MM.1S (cell line): ENCODE measurements around the gene CDPF1.

ENCODE experiments used
- DNase-seq: peaks from one replicate; pipeline ENCODE4 v3.0.0-alpha.2; 2015
- H2AFZ ChIP-seq: fragments of 300-600 bp; sonication (generic); 2 replicates; pipeline ENCODE4 v1.6.0; 2016; ENCODE audit warnings: antibody characterized with exemption, low read length
- H3F3A ChIP-seq: fragments of 300-600 bp; sonication (generic); 2 replicates; pipeline ENCODE4 v1.6.1; 2016; ENCODE audit warnings: mild to moderate bottlenecking, antibody characterized with exemption, low read length, moderate library complexity, mixed read lengths; ENCODE audit not compliant: insufficient read depth
- H3K27ac ChIP-seq: fragments of 300-600 bp; sonication (generic); 2 replicates; pipeline ENCODE4 v1.5.1; 2016; ENCODE audit warnings: mild to moderate bottlenecking, low read length
- H3K27me3 ChIP-seq: fragments of 300-600 bp; sonication (generic); replicated peaks from 2 replicates; pipeline ENCODE4 v1.6.0; 2016; ENCODE audit warnings: low read length; ENCODE audit not compliant: insufficient read depth
- H3K36me3 ChIP-seq: fragments of 300-600 bp; sonication (generic); replicated peaks from 2 replicates; pipeline ENCODE4 v1.6.1; 2016; ENCODE audit warnings: mild to moderate bottlenecking, low read length, mixed read lengths; ENCODE audit not compliant: insufficient read depth
- H3K4me1 ChIP-seq: fragments of 300-600 bp; sonication (generic); 2 replicates; pipeline ENCODE4 v1.6.1; 2016; ENCODE audit warnings: low read length, mixed read lengths
- H3K4me2 ChIP-seq: fragments of 300-600 bp; sonication (generic); 2 replicates; pipeline ENCODE4 v1.6.0; 2016; ENCODE audit warnings: low read depth, low read length
- H3K4me3 ChIP-seq: fragments of 300-600 bp; sonication (generic); 2 replicates; pipeline ENCODE4 v1.5.1; 2016; ENCODE audit warnings: low read length, mixed read lengths
- H3K79me2 ChIP-seq: fragments of 300-600 bp; sonication (generic); 2 replicates; pipeline ENCODE4 v1.6.1; 2016; ENCODE audit warnings: mixed run types, low read length, mixed read lengths
- H3K9ac ChIP-seq: fragments of 300-600 bp; sonication (generic); 2 replicates; pipeline ENCODE4 v1.6.1; 2016; ENCODE audit warnings: low read length, mixed read lengths
- H3K9me2 ChIP-seq: fragments of 300-600 bp; sonication (generic); replicated peaks from 2 replicates; pipeline ENCODE4 v1.6.1; 2016; ENCODE audit warnings: mild to moderate bottlenecking, low read length, mixed read lengths; ENCODE audit not compliant: insufficient read depth
- H3K9me3 ChIP-seq: fragments of 300-600 bp; sonication (generic); replicated peaks from 2 replicates; pipeline ENCODE4 v1.6.1; 2016; ENCODE audit warnings: mild to moderate bottlenecking, low read length, mixed read lengths; ENCODE audit not compliant: insufficient read depth
- H4K20me1 ChIP-seq: fragments of 300-600 bp; sonication (generic); 2 replicates; pipeline ENCODE4 v1.6.1; 2016; ENCODE audit warnings: mild to moderate bottlenecking, low read length, moderate library complexity, mixed read lengths; ENCODE audit not compliant: insufficient read depth
- CTCF ChIP-seq: fragments of 300-600 bp; sonication (generic); IDR thresholded peaks from 2 replicates; pipeline ENCODE4 v1.5.1; 2016; ENCODE audit warnings: antibody characterized with exemption, low read length, mixed read lengths
- EZH2 ChIP-seq: fragments of 300-600 bp; sonication (generic); optimal IDR thresholded peaks from 2 replicates; pipeline ENCODE3; 2017; ENCODE audit warnings: low read depth, mild to moderate bottlenecking, antibody characterized with exemption, low read length, mixed read lengths
- EZH2phosphoT487 ChIP-seq: fragments of 300-600 bp; sonication (generic); IDR thresholded peaks from 2 replicates; pipeline ENCODE4 v1.6.1; 2018; ENCODE audit warnings: antibody characterized with exemption, low read length

CDPF1 gene

GRCh38 chr22:46286006-46286405 lies 35.9 kb upstream of the CDPF1 start:
- no peak for DNase-seq
- no peak overlapping the region for H2AFZ ChIP-seq
- H3K9ac ChIP-seq: no peak overlapping the region
- no peaks in the 10 kb centered on the region for H3K9me2 ChIP-seq
- H3K27me3 ChIP-seq: no peaks in the 10 kb centered on the region
- peaks cover 16% of the 10 kb centered on the region for H3K4me1 ChIP-seq
- peaks cover 19% of the 10 kb centered on the region for H3K79me2 ChIP-seq
- H3K4me2 ChIP-seq: no peak overlapping the region
- no peak overlapping the region for H3K4me3 ChIP-seq
- H3F3A ChIP-seq: no peaks in the 10 kb centered on the region
- no peaks in the 10 kb centered on the region; the same call in 1 of the 2 replicates for H3K36me3 ChIP-seq
- H3K9me3 ChIP-seq: no peaks in the 10 kb centered on the region
- H3K27ac ChIP-seq: no peak overlapping the region
- TF ChIP-seq EZH2phosphoT487: no peak
- TF ChIP-seq EZH2: no peak
- TF ChIP-seq CTCF: no peak
- no peaks in the 10 kb centered on the region for H4K20me1 ChIP-seq

GRCh38 chr22:46281866-46282678 lies 32.0 kb upstream of the CDPF1 start:
- Histone ChIP-seq H3K4me3 (no peak overlapping the region), H3F3A (no peaks in the 10 kb centered on the region), H4K20me1 (no peaks in the 10 kb centered on the region), H3K4me2 (no peak overlapping the region), H3K27ac (no peak overlapping the region), H2AFZ (no peak overlapping the region), H3K4me1 (peaks cover 3% of the 10 kb centered on the region), H3K9me3 (no peaks in the 10 kb centered on the region), H3K9me2 (no peaks in the 10 kb centered on the region), H3K36me3 (no peaks in the 10 kb centered on the region; the same call in 1 of the 2 replicates), H3K27me3 (no peaks in the 10 kb centered on the region), H3K79me2 (peaks cover 6% of the 10 kb centered on the region), H3K9ac (no peak overlapping the region)
- TF ChIP-seq EZH2phosphoT487: no peak
- TF ChIP-seq CTCF: no peak
- TF ChIP-seq EZH2: no peak
- no peak for DNase-seq

GRCh38 chr22:46280999-46281623 lies 31.0 kb upstream of the CDPF1 start:
- H3K4me1 ChIP-seq: no peaks in the 10 kb centered on the region
- no peaks in the 10 kb centered on the region for H3K9me2 ChIP-seq
- H3K4me3 ChIP-seq: no peak overlapping the region
- TF ChIP-seq EZH2phosphoT487 (no peak), EZH2 (no peak)
- H3K36me3 ChIP-seq: no peaks in the 10 kb centered on the region; the same call in 1 of the 2 replicates
- no peak overlapping the region for H3K4me2 ChIP-seq
- no peak overlapping the region for H2AFZ ChIP-seq
- no peaks in the 10 kb centered on the region for H3F3A ChIP-seq
- no peak overlapping the region for H3K27ac ChIP-seq
- DNase-seq: no peak
- H3K27me3 ChIP-seq: no peaks in the 10 kb centered on the region
- H3K9ac ChIP-seq: no peak overlapping the region
- H3K79me2 ChIP-seq: no peaks in the 10 kb centered on the region
- no peaks in the 10 kb centered on the region for H4K20me1 ChIP-seq
- no peaks in the 10 kb centered on the region for H3K9me3 ChIP-seq
